GM21825 (cell line): ENCODE measurements around the gene SAFB.
"Not testable (repeated sequence)": the region's sequence is repeated elsewhere in the genome, so short reads cannot be mapped to it uniquely, and the experiment has no call there.

Experiments used
- ATAC-seq: cut with Tn5 transposase; IDR thresholded peaks from one replicate; pipeline ENCODE4 v1.9.1; 2021; ENCODE audit warnings: mild to moderate bottlenecking, moderate library complexity; ENCODE audit not compliant: unreplicated experiment

The SAFB gene

GRCh38 chr19:5682107-5682482, 59.2 kb downstream of the SAFB start:
- no peak for ATAC-seq

DNA sequence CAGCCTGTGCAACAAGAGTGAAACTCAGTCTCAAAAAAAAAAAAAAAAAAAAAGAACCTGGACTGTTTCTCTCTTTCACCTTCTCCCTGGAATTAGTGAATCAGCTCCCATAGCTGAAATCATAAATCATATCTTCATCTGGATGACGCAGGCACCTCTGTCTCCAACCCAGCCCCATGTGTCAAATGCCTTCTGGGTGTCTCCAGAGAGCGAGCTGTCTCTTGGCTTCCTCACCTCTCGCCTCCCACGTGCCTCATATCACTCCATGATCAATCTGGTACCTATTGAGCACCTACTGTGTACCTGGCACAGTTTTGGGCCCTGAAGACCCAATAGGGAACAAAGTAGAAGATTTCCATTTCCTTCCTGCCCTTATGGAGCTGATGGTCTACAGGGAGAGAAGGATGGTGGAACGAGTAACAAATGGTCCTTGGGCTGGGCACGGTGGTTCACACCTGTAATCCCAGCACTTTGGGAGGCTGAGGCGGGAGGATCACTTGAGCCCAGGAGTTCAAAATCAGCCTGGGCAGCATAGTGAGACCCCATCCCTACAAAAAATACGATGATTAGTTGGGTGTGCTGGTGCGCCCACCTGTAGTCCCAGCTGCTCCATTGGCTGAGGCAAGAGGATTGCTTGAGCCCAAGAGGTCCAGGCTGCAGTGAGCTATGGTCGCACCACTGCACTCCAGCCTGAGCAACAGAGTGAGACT, 60.4 kb downstream of the SAFB start:
- ATAC-seq = no peak

DNA sequence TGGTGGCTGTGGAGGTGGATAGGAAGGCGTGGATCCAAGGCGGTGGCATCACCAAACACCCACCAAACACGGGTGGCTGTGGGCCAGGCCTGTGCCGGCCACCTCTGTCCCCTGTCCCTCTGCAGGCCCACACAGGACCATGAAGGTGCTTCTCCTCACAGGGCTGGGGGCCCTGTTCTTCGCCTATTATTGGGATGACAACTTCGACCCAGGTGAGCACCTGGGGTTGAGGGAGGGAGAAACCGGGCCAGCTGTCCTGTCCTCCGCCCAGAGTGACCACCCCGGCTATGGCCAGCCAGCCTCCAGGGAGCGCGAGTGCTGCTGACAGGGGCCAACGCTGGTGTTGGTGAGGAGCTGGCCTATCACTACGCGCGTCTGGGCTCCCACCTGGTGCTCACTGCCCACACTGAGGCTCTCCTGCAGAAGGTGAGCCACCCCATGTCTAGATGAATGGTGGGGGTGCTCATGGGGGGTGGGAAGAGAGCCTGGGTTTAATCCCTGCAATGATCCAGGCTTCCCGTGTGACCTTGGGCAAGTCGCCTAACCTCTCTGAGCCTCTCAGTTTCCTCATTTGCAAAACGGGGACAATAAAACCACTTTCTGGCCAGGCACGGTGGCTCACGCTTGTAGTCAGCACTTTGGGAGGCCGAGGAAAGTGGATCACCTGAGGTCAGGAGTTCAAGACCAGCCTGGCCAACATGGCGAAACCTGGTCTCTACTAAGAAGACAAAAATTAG, 62.0 kb downstream of the SAFB start:
- no peak for ATAC-seq

GRCh38 chr19:5686326-5686646, 63.4 kb downstream of the SAFB start:
- ATAC-seq = no peak

DNA sequence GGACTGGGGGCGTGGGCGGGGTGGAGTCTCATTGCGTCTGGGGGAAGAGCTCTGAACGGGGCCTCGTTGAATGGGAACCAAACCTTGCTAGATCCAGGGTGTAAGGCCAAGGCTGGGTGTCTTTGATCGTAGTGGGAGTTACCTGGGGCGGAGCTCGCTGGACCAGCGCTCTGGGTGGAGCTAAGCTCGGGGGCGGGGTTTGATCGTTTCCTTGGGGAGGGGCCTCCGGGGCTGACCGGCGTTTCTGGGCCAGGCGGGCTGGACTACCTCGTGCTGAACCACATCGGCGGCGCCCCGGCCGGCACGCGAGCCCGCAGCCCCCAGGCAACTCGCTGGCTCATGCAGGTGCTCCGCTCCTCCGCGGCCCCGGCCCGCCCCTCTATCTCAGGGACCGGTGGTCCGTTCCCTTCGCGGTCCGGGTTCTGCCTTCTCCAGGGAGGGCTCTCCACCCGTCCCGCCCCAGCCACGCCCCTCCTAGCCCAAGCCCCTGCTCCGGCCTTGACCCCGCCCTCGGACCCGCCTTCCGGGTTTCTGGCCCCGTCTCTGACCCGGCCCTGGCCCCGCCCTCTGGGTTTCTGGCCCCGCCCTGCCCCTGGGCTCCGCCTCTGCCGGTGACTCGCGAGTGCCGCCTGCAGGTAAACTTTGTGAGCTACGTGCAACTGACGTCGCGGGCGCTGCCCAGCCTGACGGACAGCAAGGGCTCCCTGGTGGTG, 63.9 kb downstream of the SAFB start:
- ATAC-seq = peak; percentile 45

- no peak for ATAC-seq
Observed at GRCh38 chr19:5687360-5688198, 64.7 kb downstream of the SAFB start.

GRCh38 chr19:5688262-5688881, 65.5 kb downstream of the SAFB start:
- ATAC-seq = not testable (repeated sequence)

DNA sequence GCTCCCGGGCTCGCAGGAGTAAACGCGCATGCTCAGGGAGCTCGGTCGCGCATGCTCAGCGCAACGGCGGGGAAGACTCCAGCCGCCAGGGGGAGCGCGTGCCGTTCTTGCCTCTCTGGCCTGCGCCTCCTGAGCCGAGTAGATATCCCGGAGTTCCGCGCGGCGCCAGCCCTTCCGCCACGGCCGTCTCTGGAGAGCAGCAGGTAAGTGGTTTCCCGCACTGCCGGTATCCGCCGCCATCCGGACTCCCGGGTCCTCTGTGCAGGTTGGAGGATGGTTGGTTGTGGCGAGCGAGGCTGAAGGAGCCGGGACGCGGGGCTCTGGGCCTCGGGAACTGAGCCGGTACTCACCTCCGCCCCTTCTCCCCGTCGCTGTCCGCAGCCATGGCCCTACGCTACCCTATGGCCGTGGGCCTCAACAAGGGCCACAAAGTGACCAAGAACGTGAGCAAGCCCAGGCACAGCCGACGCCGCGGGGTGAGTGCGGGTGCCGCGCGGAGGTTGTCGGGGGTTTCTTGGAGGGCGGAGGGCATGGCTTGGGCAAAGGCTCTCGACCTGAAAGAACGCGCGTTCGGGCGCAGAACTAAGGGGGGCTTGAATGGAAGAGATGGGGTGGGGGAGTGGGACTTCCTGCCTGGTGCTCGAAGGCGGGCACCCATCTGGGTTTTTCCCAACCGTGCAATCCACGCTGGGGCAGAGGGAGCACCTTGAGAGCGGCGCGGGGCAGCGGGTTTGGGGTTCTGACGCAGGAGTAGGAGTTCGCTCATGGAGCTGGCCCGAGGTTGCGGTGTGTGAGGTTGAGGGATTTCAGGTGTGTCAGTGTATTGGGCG, 67.5 kb downstream of the SAFB start, which contains the start of gene RPL36:
Gene RPL36 (plus strand): TSS at position 171 of the 830 bp plus-strand sequence. CDS start 213 bp downstream, at position 384.
- ATAC-seq = peak; percentile 42

- ATAC-seq = no peak
Observed at GRCh38 chr19:5690955-5691821, 68.3 kb downstream of the SAFB start.

GRCh38 chr19:5691822-5692722, 69.2 kb downstream of the SAFB start:
- ATAC-seq = no peak

GRCh38 chr19:5692723-5693194, 69.9 kb downstream of the SAFB start:
- ATAC-seq = no peak

- ATAC-seq = no peak
Observed at GRCh38 chr19:5693195-5694166, 70.6 kb downstream of the SAFB start.

DNA sequence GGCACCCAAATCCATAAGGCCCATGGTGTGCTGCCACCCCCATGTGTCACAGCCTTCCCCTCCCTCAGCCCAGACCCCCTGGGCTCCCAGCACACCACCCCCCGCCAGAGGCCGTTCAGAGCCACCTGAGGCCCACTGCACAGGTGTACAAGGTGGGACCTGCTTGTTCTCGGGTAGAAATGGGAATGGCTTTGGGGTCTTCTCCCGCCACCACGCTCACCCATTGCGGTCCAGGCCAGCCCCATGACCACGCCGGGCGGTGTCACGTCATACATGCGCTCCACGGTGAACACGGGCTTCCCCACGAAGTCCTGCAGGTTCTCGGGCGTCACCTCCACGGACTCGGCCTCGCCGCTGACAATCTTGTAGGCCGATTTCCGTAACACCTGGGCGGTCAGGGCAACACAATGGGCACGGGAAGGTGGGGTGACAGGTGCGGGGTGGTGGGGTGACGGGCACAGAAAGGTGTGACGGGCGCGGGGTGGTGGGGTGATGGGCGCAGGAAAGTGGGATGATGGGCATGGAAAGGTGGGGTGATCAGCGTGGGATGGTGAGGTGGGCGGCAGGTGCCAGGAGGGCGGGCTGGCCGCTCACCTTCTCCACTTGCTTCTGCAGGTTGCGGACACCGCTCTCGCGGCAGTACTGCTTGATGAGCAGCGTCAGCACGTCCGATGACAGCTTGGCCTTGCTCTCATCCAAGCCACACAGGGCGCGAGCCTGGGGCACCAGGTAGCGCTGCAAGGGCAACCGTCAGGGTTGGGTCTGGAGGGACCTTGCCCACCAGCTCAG, 71.5 kb downstream of the SAFB start:
- ATAC-seq = no peak

- ATAC-seq = no peak
Observed at GRCh38 chr19:5694956-5695648, 72.2 kb downstream of the SAFB start.

DNA sequence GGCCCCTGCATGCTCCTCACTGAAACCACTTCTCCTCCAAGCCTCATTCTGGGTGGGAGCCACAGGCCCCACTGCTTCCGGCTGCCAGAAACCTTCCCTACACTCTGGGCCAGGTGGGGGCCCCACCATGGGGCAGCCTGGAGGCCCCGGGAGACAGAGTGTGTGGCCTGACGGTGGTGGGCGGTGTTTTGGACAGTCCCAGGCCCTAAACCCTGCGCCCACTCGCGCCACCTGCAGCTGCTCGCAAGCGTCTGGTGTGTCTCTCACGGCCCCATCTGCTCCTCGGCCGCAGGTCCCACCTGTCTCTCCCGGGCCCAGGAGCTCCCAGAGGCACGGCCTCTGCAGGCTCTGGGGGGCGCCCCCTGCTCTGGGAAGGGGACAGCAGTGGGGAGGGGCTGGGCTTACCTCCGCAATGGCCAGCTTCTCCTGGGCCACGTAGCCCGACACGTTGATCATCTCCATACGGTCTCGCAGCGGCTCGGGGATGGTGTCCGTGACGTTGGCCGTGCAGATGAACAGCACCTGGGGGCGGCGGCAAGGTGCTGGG, 72.8 kb downstream of the SAFB start:
- no peak for ATAC-seq
